GM12872 (cell line): ENCODE measurements around the gene FARP1.

Source experiments
- TF ChIP-seq, protein P1 (sequence below): IDR thresholded peaks from 3 replicates; pipeline ENCODE4 v1.5.1; 2011; ENCODE audit warnings: low read depth, mild to moderate bottlenecking, low read length, moderate library complexity; ENCODE audit not compliant: insufficient read depth

The FARP1 gene

DNA sequence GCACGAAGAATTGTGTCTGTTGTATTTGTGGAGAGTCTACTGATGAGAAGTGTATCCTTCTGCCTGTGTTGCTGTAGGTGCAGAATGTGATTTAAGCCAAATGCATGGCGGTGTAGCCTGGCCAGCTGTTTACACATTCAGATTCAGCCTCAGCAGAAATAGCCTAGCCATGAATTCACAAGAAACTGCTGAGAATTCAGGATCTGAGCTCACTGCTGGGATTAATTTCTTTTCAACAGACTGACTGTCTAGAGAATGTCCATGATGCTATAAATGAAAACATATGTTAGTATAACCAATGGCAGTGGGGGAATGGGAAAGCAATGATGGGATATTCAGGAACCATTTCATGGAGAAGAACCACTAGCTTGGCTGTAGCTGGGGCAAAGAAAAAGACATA is 111.6 kb downstream of the FARP1 start:
- TF ChIP-seq, protein P1, sequence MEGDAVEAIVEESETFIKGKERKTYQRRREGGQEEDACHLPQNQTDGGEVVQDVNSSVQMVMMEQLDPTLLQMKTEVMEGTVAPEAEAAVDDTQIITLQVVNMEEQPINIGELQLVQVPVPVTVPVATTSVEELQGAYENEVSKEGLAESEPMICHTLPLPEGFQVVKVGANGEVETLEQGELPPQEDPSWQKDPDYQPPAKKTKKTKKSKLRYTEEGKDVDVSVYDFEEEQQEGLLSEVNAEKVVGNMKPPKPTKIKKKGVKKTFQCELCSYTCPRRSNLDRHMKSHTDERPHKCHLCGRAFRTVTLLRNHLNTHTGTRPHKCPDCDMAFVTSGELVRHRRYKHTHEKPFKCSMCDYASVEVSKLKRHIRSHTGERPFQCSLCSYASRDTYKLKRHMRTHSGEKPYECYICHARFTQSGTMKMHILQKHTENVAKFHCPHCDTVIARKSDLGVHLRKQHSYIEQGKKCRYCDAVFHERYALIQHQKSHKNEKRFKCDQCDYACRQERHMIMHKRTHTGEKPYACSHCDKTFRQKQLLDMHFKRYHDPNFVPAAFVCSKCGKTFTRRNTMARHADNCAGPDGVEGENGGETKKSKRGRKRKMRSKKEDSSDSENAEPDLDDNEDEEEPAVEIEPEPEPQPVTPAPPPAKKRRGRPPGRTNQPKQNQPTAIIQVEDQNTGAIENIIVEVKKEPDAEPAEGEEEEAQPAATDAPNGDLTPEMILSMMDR = no peak

DNA sequence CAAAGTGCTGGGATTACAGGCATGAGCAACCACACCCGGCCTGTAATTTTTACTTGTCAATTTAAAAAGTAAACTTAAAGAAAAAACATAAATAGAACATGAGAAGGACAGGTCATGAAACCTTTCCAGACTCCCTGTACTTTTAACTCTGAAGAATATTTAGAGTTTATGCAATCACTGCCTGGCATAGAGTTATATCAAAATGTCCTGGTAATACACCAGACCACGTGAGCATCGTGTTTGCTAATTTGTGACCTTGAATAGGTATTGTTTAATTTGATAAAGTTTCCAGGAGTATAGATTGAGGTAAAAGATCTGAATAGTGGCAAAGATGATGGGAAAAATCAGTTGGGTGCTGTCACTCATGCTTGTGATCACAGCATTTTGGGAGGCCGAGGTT is 115.3 kb downstream of the FARP1 start:
- TF ChIP-seq, protein P1 = no peak

DNA sequence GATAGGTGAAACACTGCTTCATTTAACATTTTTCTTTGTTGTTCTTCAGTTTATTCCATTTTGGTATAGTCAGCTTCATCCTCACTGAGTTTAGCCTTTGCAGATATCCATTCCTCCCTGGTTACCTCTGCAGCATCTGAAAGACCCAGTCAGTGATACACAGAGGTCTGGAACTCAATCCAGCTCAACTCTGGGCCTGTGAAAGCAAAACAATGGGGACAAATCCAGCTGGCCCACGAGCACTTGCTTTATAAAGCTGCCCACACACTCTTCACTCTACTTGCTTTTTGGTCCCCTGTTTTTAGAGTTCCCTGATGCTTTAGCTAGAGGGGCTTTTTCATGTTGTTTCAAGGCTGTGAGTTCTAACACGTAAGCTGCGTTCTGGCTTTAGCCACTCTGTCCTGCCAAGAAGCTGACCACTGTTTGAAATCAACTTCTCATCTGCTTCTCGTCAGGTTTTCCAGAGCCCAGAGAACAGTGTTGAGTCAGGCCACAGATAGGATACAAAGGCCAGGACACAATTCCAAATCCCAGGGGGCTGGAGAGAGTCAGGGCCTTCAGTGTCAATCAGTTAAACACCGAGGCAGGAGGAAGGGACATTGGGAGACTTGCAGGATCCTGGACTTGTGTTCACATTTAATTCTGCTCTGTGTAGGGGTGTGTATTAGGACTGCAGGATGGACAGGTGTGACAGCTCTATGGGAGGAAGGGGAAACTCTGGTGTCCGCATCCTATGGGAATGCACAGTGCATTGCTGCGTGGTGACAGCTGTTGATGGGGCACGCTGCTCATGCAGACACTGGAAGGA is 117.7 kb downstream of the FARP1 start:
- TF ChIP-seq, protein P1 = no peak

DNA sequence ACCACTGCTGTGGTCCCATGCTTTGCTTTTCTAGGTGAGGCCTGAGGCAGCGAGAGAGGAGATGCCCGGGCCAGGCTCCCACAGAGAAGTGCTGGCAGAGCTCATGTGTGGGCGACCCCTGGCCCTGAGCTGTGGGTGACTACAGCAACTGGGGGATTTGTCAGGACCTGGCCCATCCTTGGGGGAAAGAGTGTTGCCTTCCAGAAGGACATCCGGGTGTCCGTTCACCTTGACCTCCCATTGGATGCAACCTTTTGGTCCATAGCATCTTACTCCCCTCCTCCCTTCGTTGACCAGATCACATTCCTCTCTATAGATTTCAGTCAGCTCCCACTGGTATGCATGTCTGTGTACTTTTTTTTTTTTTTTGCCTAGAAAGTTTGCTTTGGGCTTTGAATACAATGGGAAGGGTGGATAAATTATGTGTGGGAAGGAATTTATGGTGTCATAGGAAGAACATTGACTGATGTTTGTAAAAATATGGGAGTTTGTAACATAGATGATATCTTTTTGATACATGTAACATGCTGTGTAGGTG is 118.3 kb downstream of the FARP1 start:
- TF ChIP-seq, protein P1 = no peak

DNA sequence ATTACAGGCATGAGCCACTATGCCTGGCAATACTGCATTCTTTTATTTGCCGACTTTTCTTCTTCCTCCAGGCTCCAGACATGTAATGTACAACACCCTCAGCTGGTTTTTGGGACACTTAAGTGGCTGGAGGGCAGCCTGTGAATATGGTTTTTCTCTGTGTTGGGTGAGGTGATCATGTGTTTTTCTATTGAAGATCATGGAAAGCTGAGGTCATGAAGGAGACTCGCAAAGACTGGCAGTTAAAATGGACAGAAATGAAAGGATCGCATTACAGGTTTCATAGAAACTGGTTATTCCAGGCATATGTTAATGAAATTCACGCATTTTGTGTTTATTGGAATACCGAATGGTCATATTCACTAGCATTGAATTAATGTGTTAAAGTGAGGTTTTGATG is 119.4 kb downstream of the FARP1 start:
- TF ChIP-seq, protein P1 = no peak

DNA sequence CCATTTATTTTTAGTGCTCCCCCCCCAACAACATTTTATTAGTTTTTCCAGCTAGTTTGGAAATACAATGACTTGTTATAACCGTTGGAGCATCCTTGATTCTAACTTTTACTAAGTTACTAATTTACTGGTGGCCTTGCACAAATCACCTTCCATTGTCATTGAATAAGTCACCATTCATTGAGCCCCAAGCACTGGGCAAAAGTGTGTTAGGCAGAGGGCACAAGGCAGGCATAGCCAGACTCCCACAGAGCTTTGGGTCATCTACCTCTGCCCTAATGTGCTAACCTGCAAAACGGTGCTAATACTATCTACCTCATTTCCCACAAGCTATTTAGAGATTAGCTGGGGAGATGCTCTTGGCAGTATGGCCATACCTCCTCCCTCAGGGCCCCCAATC is 120.9 kb downstream of the FARP1 start:
- TF ChIP-seq, protein P1 = no peak

DNA sequence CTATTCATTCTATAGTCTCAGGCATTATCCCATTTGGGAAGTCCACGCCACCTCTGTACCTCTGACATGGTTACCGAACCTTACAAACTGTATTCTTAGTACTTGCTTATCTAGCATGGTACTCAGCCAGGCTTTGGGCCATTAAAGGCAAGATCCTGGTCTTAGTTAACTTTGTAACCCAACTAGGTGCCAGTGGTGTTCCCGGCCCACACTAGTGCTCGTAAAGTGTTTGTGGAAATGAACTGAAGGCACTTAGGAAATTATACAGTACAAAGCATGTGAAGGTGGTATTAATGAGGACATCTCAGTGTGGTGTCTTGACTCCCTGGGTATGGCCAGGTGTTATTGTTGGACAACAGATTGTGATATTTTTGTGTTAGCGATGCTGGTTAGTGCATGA is 122.0 kb downstream of the FARP1 start:
- TF ChIP-seq, protein P1 = no peak
